Measurements from ENCODE around the gene TRA2A.

The TRA2A gene

GRCh38 chr7:23471106-23471859 lies 60.5 kb downstream of the TRA2A start:
- DNase-seq (ENCODE audit: low read depth in 2 of 3, low spot score in 2 of 3): no peak

- peak in 1 of 3 experiments; percentile 8 for DNase-seq (ENCODE audit: low read depth in 2 of 3, low spot score in 2 of 3)
Measured at GRCh38 chr7:23470330-23471105, 61.3 kb downstream of the TRA2A start, which contains the start of gene IGF2BP3. TSS of gene IGF2BP3 (minus strand) at chr7:23470491. CDS start at chr7:23470110, 381 bp downstream.

- DNase-seq (ENCODE audit: low read depth in 2 of 3, low spot score in 2 of 3): no peak
Measured at GRCh38 chr7:23469961-23470250, 61.9 kb downstream of the TRA2A start.

- DNase-seq (ENCODE audit: low read depth in 2 of 3, low spot score in 2 of 3): peak in 1 of 3 experiments; percentile 10
Measured at GRCh38 chr7:23469150-23469960, 62.4 kb downstream of the TRA2A start.

- DNase-seq (ENCODE audit: low read depth in 2 of 3, low spot score in 2 of 3): no peak
Measured at GRCh38 chr7:23468526-23469149, 63.1 kb downstream of the TRA2A start.

GRCh38 chr7:23467806-23468525 lies 63.8 kb downstream of the TRA2A start:
- no peak for DNase-seq (ENCODE audit: low read depth in 2 of 3, low spot score in 2 of 3)

- no peak for DNase-seq (ENCODE audit: low read depth in 2 of 3, low spot score in 2 of 3)
Measured at GRCh38 chr7:23467291-23467805, 64.4 kb downstream of the TRA2A start.

- no peak for DNase-seq (ENCODE audit: low read depth in 2 of 3, low spot score in 2 of 3)
Measured at GRCh38 chr7:23462846-23463245, 68.9 kb downstream of the TRA2A start.

- no peak for DNase-seq (ENCODE audit: low read depth in 2 of 3, low spot score in 2 of 3)
Measured at GRCh38 chr7:23458044-23458443, 73.7 kb downstream of the TRA2A start.

GRCh38 chr7:23456093-23456492 lies 75.7 kb downstream of the TRA2A start:
- no peak for DNase-seq (ENCODE audit: low read depth in 2 of 3, low spot score in 2 of 3)

GRCh38 chr7:23454881-23455526 lies 76.8 kb downstream of the TRA2A start:
- no peak for DNase-seq (ENCODE audit: low read depth in 2 of 3, low spot score in 2 of 3)

All from activated CD8-positive, alpha-beta memory T cell treated with anti-CD3 and anti-CD28 coated beads for 48 hours (primary cell).